Hepatocyte (in vitro differentiated cells): ENCODE data around the gene GRIK4.

Experiments used
- EZH2phosphoT487 ChIP-seq: fragments of 200-600 bp; sonication (generic); IDR thresholded peaks from one replicate; pipeline ENCODE4 v1.6.1; 2018; ENCODE audit warnings: antibody characterized with exemption, mild to moderate bottlenecking, low read depth, moderate library complexity; ENCODE audit not compliant: unreplicated experiment, severe bottlenecking
- TF ChIP-seq, protein P1 (sequence below): fragments of 200-600 bp; sonication (generic); IDR thresholded peaks from 2 replicates; pipeline ENCODE4 v1.5.1; 2016; ENCODE audit warnings: antibody characterized with exemption, mild to moderate bottlenecking; ENCODE audit not compliant: poor library complexity

DNA sequence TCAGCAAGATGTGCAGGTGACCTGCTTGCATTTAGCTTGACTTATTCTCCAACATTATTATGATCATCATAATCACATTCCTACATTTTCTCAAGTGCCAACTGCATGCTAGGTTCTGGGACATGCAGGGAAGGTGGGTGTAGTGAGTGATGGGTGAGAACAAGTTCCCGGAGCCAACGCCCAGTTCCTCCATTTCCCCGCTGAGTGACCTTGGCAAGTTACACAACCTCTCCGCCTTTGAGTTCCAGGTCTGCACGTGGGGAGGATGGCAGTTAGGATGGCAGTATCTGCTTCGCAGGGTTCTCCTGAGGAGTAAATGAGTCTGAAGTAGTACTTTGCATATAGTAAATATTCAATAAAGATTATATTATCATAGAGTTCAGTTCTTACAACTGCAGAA is 140.3 kb downstream of the GRIK4 start:
- TF ChIP-seq, protein P1, sequence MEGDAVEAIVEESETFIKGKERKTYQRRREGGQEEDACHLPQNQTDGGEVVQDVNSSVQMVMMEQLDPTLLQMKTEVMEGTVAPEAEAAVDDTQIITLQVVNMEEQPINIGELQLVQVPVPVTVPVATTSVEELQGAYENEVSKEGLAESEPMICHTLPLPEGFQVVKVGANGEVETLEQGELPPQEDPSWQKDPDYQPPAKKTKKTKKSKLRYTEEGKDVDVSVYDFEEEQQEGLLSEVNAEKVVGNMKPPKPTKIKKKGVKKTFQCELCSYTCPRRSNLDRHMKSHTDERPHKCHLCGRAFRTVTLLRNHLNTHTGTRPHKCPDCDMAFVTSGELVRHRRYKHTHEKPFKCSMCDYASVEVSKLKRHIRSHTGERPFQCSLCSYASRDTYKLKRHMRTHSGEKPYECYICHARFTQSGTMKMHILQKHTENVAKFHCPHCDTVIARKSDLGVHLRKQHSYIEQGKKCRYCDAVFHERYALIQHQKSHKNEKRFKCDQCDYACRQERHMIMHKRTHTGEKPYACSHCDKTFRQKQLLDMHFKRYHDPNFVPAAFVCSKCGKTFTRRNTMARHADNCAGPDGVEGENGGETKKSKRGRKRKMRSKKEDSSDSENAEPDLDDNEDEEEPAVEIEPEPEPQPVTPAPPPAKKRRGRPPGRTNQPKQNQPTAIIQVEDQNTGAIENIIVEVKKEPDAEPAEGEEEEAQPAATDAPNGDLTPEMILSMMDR = no peak
- no peak for TF ChIP-seq EZH2phosphoT487
